Ramos (cell line): Measurements from ENCODE around the gene SP140L.

ENCODE experiments used
- in situ Hi-C: fragments of 300-500 bp; cut with MboI; formaldehyde crosslinking; loops from one replicate; pipeline ENCODE4 v1.14.3; 2022; ENCODE audit warnings: low sequenced_read_pairs; ENCODE audit not compliant: unreplicated experiment

Gene SP140L

GRCh38 chr2:230447455-230448451 is 120.8 kb downstream of the SP140L start:
- in situ Hi-C loops: no loop called here

GRCh38 chr2:230449901-230450467 is 123.0 kb downstream of the SP140L start:
- in situ Hi-C loops: no loop called here

DNA sequence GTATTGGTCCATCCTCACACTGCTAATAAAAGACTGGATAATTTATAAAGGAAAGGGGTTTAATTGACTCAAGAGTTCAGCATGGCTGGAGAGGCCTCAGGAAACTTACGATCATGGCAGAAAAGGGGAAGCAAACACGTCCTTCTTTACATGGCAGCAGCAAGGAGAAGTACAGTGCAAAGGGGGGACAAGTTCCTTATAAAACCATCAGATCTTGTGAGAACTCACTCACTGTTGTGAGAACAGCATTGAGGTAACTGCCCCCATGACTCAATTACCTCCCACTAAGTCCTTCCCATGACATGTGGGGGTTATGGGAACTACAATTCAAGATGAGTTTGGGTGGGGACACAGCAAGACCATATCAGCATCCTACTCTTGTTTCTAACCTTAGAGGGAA is 126.0 kb downstream of the SP140L start:
- in situ Hi-C loops: no loop called here
